Thyroid gland (tissue), 4 donors: ENCODE results near the gene CCDC136. TPM values are rescaled to one million over a fixed set of nuclear protein-coding genes. Genes with fewer than 3 reads are reported as not detected.

Experiments used
- DNase-seq, 2 donors: peaks; one replicate each; pipeline ENCODE4 v3.0.0-alpha.2; 2019
- H3K27ac ChIP-seq, 3 donors: fragments of 200-600 bp; sonication (generic); 1 replicate in 2 of 3; 2 replicates in 1 of 3; pipeline ENCODE4 v1.5.1; 2016 to 2019; ENCODE audit warnings: mild to moderate bottlenecking in 1 of 3, moderate library complexity in 1 of 3
- H3K27me3 ChIP-seq: fragments of 200-600 bp; sonication (generic); one replicate; pipeline ENCODE4 v1.5.1; 2019
- H3K36me3 ChIP-seq, 2 donors: fragments of 200-600 bp; sonication (generic); one replicate each; pipeline ENCODE4 v1.5.1; 2016 to 2019
- H3K4me1 ChIP-seq, 2 donors: fragments of 200-600 bp; sonication (generic); one replicate each; pipeline ENCODE4 v1.5.1; 2017 to 2019
- H3K4me3 ChIP-seq, 3 donors: fragments of 200-600 bp; sonication (generic); replicated peaks in 1 of 3; 1 replicate in 2 of 3; 2 replicates in 1 of 3; pipeline ENCODE4 v1.5.1; 2016; ENCODE audit warnings: mild to moderate bottlenecking in 1 of 3
- H3K9me3 ChIP-seq: fragments of 200-600 bp; sonication (generic); one replicate; pipeline ENCODE4 v1.5.1; 2017
- CTCF ChIP-seq, 6 experiments: fragments of 200-600 bp in 3 of 6; fragments of 450-650 bp in 3 of 6; sonication (generic) in 3 of 6; IDR thresholded peaks; one replicate each; pipeline ENCODE4 v1.5.1; 2016 to 2019; ENCODE audit warnings: antibody characterized with exemption in 6 of 6, mild to moderate bottlenecking in 2 of 6, inconsistent platforms in 1 of 6, moderate library complexity in 1 of 6
- POLR2A ChIP-seq, 2 donors: fragments of 450-650 bp; IDR thresholded peaks; one replicate each; pipeline ENCODE4 v1.6.1; 2017; ENCODE audit warnings: antibody characterized with exemption in 2 of 2, mild to moderate bottlenecking in 2 of 2, moderate library complexity in 1 of 2
- WGBS, 2 donors: methylation state at CpG; one replicate each; pipeline ENCODE4 v1.1.5; 2017; 5-methylcytosine and 5-hydroxymethylcytosine counted together
- intact Hi-C: fragments of 100-400 bp; cut with DNase I; formaldehyde crosslinking; loops from one replicate; pipeline ENCODE4 v1.15.1; 2023
- total RNA-seq, 4 donors: library from RNA; depleted of rRNA; stranded (reverse); fragments of >200 nt; gene quantifications; one replicate each; pipeline ENCODE4 v1.2.3, GENCODE V29; 2016

The CCDC136 gene
- total RNA-seq, 4 donors from 2014 or later: 4.4 to 4.9 (median 4.6) TPM

- H3K9me3 ChIP-seq: no peaks in the 10 kb centered on the region
- DNase-seq: no peak
- peak overlapping the region in 1 of 3 donors; percentile 15 for H3K27ac ChIP-seq
- intact Hi-C loops: no loop called here
- peaks cover 17 to 21% of the 10 kb centered on the region in 2 donors for H3K4me1 ChIP-seq
- 83 to 90% methylated on average over 5 of the region's 5 CpGs for WGBS, 2 donors
- no peak overlapping the region for H3K4me3 ChIP-seq
- peaks cover 20 to 26% of the 10 kb centered on the region in 2 donors for H3K36me3 ChIP-seq
- TF ChIP-seq CTCF (IDR thresholded peaks at IDR 0.05) (no peak), POLR2A (IDR thresholded peaks at IDR 0.05) (no peak)
- no peaks in the 10 kb centered on the region for H3K27me3 ChIP-seq
These were observed 35.8 kb upstream of the CCDC136 start for GRCh38 chr7:128755819-128756476.

- H3K27me3 ChIP-seq: no peaks in the 10 kb centered on the region
- H3K36me3 ChIP-seq: peaks cover 20 to 26% of the 10 kb centered on the region in 2 donors
- TF ChIP-seq POLR2A (IDR thresholded peaks at IDR 0.05) (no peak), CTCF (IDR thresholded peaks at IDR 0.05) (no peak)
- intact Hi-C loops: no loop called here
- no peak for DNase-seq
- no peak overlapping the region for H3K27ac ChIP-seq
- H3K4me3 ChIP-seq: no peak overlapping the region
- H3K4me1 ChIP-seq: peaks cover 17 to 21% of the 10 kb centered on the region in 2 donors
- 62 to 76% methylated on average over 2 of the region's 2 CpGs for WGBS, 2 donors
- no peaks in the 10 kb centered on the region for H3K9me3 ChIP-seq
These were observed 34.6 kb upstream of the CCDC136 start for GRCh38 chr7:128757203-128757602.

GRCh38 chr7:128758553-128758952, 33.2 kb upstream of the CCDC136 start:
- TF ChIP-seq CTCF (IDR thresholded peaks at IDR 0.05) (no peak), POLR2A (IDR thresholded peaks at IDR 0.05) (no peak)
- intact Hi-C loops: no loop called here
- Histone ChIP-seq H3K36me3 (peaks cover 20 to 26% of the 10 kb centered on the region in 2 donors), H3K9me3 (no peaks in the 10 kb centered on the region), H3K4me3 (no peak overlapping the region), H3K27me3 (no peaks in the 10 kb centered on the region), H3K27ac (no peak overlapping the region), H3K4me1 (peaks cover 23 to 25% of the 10 kb centered on the region in 2 donors)
- WGBS, 2 donors: 98% methylated on average over 1 of the region's 1 CpG
- DNase-seq: no peak

- TF ChIP-seq POLR2A (IDR thresholded peaks at IDR 0.05) (no peak), CTCF (IDR thresholded peaks at IDR 0.05) (no peak)
- H3K36me3 ChIP-seq: peaks cover 20 to 25% of the 10 kb centered on the region in 2 donors
These were observed 32.5 kb upstream of the CCDC136 start for GRCh38 chr7:128759242-128759641.

GRCh38 chr7:128763541-128763940, 28.2 kb upstream of the CCDC136 start:
- TF ChIP-seq POLR2A (IDR thresholded peaks at IDR 0.05) (no peak), CTCF (IDR thresholded peaks at IDR 0.05) (no peak)
- intact Hi-C loops: no loop called here
- H3K27me3 ChIP-seq: no peaks in the 10 kb centered on the region
- 47 to 61% methylated on average over 3 of the region's 3 CpGs for WGBS, 2 donors
- no peak overlapping the region for H3K4me3 ChIP-seq
- DNase-seq: peak; percentile 69 to 77
- peak overlapping the region; percentile 34 to 67 (median 47) for H3K27ac ChIP-seq
- H3K36me3 ChIP-seq: peaks cover 31 to 35% of the 10 kb centered on the region in 2 donors
- no peaks in the 10 kb centered on the region for H3K9me3 ChIP-seq
- peaks cover 12% of the 10 kb centered on the region in 2 donors for H3K4me1 ChIP-seq

More at GRCh38 chr7:128759242-128759641, 32.5 kb upstream of the CCDC136 start:
- no peaks in the 10 kb centered on the region for H3K27me3 ChIP-seq
- H3K4me3 ChIP-seq: no peak overlapping the region
- no peak for DNase-seq
- H3K27ac ChIP-seq: no peak overlapping the region
- H3K4me1 ChIP-seq: peaks cover 29 to 31% of the 10 kb centered on the region in 2 donors
- no peaks in the 10 kb centered on the region for H3K9me3 ChIP-seq
- intact Hi-C loops: no loop called here
